ENCODE measurements around the gene FAM24B. TPM values are rescaled to one million over a fixed set of nuclear protein-coding genes. Genes with fewer than 3 reads are reported as not detected.
"Not testable (repeated sequence)": the region's sequence is repeated elsewhere in the genome, so short reads cannot be mapped to it uniquely, and the experiment has no call there.

FAM24B gene
- polyA plus RNA-seq, 1 experiment, result 4.6 TPM

DNA sequence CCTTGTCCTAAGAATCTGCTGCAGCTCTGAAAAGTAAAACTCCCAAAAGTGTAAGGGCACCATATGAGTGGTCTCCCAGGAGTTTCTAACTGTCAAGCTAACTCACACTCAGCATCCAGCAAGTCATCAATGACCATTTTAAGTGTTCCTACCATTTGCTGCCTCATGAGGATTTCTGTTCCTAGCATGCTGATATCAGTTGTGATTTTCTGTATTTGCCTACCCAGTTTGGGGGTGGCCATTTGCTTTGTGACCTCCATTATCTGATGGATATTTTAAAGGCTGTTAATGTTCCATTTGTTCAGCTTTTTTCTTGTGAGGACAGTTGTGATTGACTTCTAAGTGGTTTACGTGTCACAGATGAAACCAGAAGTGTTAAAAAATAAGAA, 2.9 kb downstream of the FAM24B start:
- no peak for DNase-seq (ENCODE audit: low read depth, low spot score)
- TF ChIP-seq, protein P1, sequence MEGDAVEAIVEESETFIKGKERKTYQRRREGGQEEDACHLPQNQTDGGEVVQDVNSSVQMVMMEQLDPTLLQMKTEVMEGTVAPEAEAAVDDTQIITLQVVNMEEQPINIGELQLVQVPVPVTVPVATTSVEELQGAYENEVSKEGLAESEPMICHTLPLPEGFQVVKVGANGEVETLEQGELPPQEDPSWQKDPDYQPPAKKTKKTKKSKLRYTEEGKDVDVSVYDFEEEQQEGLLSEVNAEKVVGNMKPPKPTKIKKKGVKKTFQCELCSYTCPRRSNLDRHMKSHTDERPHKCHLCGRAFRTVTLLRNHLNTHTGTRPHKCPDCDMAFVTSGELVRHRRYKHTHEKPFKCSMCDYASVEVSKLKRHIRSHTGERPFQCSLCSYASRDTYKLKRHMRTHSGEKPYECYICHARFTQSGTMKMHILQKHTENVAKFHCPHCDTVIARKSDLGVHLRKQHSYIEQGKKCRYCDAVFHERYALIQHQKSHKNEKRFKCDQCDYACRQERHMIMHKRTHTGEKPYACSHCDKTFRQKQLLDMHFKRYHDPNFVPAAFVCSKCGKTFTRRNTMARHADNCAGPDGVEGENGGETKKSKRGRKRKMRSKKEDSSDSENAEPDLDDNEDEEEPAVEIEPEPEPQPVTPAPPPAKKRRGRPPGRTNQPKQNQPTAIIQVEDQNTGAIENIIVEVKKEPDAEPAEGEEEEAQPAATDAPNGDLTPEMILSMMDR (IDR thresholded peaks at IDR 0.05; ENCODE audit: low read depth, low read length), result no peak
- Histone ChIP-seq H3K27ac (ENCODE audit: low read depth, low read length) (no peak overlapping the region), H3K4me3 (ENCODE audit: low read depth, low read length) (no peak overlapping the region), H3K27me3 (ENCODE audit: control insufficient read depth, insufficient read depth, low read length) (no peaks in the 10 kb centered on the region), H3K9me3 (ENCODE audit: control insufficient read depth, insufficient read depth, low read length) (peaks cover 3% of the 10 kb centered on the region; the same call in 1 of the 2 replicates)
- ChIA-PET POLR2A (no interaction called here), CTCF (no interaction called here)

GRCh38 chr10:122875843-122876466, 3.4 kb downstream of the FAM24B start:
- Histone ChIP-seq H3K27me3 (ENCODE audit: control insufficient read depth, insufficient read depth, low read length) (no peaks in the 10 kb centered on the region), H3K27ac (ENCODE audit: low read depth, low read length) (no peak overlapping the region), H3K9me3 (ENCODE audit: control insufficient read depth, insufficient read depth, low read length) (peaks cover 3% of the 10 kb centered on the region; the same call in 1 of the 2 replicates), H3K4me3 (ENCODE audit: low read depth, low read length) (no peak overlapping the region)
- ChIA-PET CTCF (no interaction called here), POLR2A (no interaction called here)
- TF ChIP-seq, protein P1 (IDR thresholded peaks at IDR 0.05; ENCODE audit: low read depth, low read length), result no peak
- DNase-seq (ENCODE audit: low read depth, low spot score), result no peak

DNA sequence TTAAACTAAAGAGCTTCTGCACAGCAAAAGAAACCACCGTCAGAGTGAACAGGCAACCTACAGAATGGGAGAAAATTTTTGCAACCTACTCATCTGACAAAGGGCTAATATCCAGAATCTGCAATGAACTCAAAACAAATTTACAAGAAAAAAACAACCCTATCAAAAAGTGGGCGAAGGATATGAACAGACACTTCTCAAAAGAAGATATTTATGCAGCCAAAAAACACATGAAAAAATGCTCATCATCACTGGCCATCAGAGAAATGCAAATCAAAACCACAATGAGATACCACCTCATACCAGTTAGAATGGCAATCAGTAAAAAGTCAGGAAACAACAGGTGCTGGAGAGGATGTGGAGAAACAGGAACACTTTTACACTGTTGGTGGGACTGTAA, 7.4 kb downstream of the FAM24B start:
- POLR2A ChIA-PET; DNase-seq (ENCODE audit: low read depth, low spot score); H3K9me3 ChIP-seq (ENCODE audit: control insufficient read depth, insufficient read depth, low read length); CTCF ChIA-PET; H3K4me3 ChIP-seq (ENCODE audit: low read depth, low read length); H3K27me3 ChIP-seq (ENCODE audit: control insufficient read depth, insufficient read depth, low read length); H3K27ac ChIP-seq (ENCODE audit: low read depth, low read length): not testable (repeated sequence)

- H3K4me3 ChIP-seq (ENCODE audit: low read depth, low read length); H3K27ac ChIP-seq (ENCODE audit: low read depth, low read length); H3K9me3 ChIP-seq (ENCODE audit: control insufficient read depth, insufficient read depth, low read length); POLR2A ChIA-PET; H3K27me3 ChIP-seq (ENCODE audit: control insufficient read depth, insufficient read depth, low read length); DNase-seq (ENCODE audit: low read depth, low spot score); CTCF ChIA-PET: not testable (repeated sequence)
These were observed 10.6 kb downstream of the FAM24B start for GRCh38 chr10:122868768-122869167.

DNA sequence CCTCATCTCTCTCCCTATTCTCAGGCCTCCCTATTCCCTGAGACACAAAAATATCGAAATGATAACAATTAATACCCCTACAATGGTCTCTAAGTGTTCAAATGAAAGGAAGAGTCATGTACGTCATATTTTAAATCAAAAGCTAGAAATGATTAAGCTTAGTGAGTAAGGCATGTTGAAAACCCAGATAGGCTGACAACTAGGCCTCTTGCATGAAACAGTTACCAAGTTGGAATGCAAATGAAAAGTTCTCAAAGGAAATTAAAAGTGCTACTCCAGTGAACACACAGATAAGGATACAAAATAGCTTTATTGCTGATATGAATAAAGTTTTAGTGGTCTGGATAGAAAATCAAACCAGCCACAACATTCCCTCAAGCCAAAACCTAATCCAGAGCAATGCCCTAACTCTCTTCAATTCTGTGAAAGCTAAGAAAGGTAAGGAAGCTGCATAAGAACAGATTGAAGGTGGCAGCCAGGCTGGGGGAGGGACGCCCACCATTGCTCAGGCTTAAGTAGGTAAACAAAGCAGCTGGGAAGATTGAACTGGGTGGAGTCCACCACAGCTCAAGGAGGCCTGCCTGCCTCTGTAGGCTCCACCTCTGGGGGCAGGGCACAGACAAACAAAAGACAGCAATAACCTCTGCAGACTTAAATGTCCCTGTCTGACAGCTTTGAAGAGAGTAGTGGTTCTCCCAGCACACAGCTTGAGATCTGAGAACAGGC, 12.5 kb downstream of the FAM24B start:
- H3K27me3 ChIP-seq (ENCODE audit: control insufficient read depth, insufficient read depth, low read length); DNase-seq (ENCODE audit: low read depth, low spot score); H3K9me3 ChIP-seq (ENCODE audit: control insufficient read depth, insufficient read depth, low read length); POLR2A ChIA-PET; H3K4me3 ChIP-seq (ENCODE audit: low read depth, low read length); CTCF ChIA-PET; H3K27ac ChIP-seq (ENCODE audit: low read depth, low read length): not testable (repeated sequence)

DNA sequence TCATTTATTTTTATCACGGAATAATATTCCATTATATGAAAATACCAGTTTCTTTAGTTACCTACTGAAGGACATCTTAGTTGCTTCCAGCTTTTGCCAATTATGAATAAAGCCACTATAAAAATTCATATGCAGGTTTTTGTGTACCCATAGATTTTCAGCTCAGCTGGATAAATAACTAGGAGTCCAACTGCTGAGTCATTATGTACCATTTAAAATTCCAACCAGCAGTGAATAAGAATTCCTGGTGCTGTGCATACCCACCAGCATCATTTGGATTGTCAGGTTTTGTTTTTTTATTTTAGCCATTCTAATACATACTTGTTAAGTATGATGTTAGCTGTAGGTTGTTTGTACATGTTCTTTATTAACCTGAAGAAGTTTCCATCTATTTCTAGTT, 14.5 kb downstream of the FAM24B start:
- Histone ChIP-seq H3K27ac (ENCODE audit: low read depth, low read length) (no peak overlapping the region), H3K9me3 (ENCODE audit: control insufficient read depth, insufficient read depth, low read length) (0 out of 2 replicates have a peak, but pooled peaks cover 2% of the 10 kb centered on the region), H3K4me3 (ENCODE audit: low read depth, low read length) (no peak overlapping the region), H3K27me3 (ENCODE audit: control insufficient read depth, insufficient read depth, low read length) (no peaks in the 10 kb centered on the region)
- ChIA-PET POLR2A (no interaction called here), CTCF (no interaction called here)
- TF ChIP-seq, protein P1 (IDR thresholded peaks at IDR 0.05; ENCODE audit: low read depth, low read length), result no peak
- no peak for DNase-seq (ENCODE audit: low read depth, low spot score)
